Ishikawa (cell line): ENCODE data around the gene FLOT1.

ENCODE experiments used
- RAD21 ChIP-seq: IDR thresholded peaks from 2 replicates; pipeline ENCODE4 v1.6.1; 2012; ENCODE audit warnings: low read depth
- YY1 ChIP-seq: IDR thresholded peaks from 2 replicates; pipeline ENCODE4 v1.6.1; 2012; ENCODE audit warnings: low read depth

The FLOT1 gene

DNA sequence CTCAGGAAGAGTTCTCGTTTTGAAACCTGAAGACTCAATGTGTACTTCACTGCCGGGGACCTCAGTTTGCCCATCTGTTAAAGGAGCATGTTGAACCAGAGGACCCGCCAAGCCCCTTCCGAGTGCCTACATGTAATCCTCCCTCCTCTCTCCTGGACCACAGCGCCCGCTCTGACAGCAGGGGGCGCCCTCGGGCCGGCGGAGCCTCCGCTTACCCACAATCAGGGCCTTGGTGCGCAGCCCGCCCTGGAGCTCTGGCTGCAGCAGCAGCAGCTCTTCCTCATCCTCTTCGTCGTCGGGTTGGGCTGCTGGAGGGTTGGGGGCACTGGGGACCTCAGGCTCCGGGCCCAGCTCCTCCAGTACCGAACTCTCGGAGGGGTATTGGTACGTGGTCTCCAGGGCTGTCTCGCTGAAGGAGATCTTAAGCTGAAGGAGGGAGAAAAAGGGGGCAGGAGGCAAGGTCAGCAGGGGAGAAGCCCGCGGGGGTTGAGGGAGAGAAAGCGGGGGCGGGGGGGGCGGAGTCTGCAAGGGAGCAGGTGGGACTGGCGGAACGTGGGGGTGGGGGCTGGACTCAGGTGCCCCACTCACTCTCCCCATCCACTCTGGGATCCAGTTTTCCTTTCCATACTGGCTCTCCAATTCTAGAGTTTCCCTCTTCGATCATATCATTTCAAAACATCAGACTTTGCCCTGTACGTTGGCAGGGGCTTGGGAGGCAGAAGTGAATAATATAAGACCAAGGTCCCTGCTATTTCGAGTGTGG is 63.3 kb downstream of the FLOT1 start:
- TF ChIP-seq YY1 = no peak
- TF ChIP-seq RAD21 = peak; percentile 85
